HG02981 (cell line): ENCODE results near the gene CMTM4.
"Not testable (repeated sequence)": the region's sequence is repeated elsewhere in the genome, so short reads cannot be mapped to it uniquely, and the experiment has no call there.

ENCODE experiments used
- ATAC-seq: cut with Tn5 transposase; IDR thresholded peaks from one replicate; pipeline ENCODE4 v1.9.1; 2021; ENCODE audit warnings: mild to moderate bottlenecking, moderate library complexity; ENCODE audit not compliant: unreplicated experiment

The CMTM4 gene

DNA sequence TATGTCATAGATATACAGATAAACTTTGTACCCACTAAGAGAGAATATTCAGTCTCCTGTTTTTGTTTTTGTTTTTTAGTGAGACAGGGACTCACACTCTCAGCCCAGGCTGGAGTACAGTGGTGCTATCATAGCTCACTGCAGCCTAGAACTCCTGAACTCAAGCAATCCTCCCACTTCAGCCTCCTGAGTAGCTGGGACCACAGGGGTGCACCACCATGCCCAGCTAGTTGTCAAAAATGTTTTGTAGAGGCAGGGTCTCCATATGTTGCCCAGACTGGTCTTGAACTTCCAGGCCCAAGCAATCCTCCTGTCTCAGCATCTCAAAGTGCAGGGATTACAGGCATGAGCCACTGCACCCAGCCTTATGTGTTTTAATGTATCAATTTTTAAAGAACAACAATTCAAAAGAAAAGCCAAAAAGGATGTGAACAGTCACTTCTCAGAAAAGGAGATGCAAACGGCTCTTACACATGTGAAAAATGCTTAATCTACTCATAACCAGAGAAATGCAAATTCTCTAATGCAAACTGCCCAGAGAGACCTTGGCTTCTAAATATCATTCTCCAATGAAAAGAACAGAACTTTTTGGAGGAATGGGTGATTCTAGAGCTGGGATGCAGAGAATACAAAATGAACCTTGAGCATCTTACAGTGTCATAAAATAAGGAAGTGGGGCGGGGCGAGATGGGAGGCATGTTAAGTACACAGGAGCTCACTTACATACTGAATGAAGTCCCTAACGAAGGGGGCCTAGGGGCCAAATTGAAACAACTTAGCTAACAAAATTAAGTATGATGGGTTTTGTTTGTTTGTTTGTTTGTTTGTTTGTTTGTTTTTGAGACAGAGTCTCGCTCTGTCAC is 99.3 kb downstream of the CMTM4 start:
- no peak for ATAC-seq

DNA sequence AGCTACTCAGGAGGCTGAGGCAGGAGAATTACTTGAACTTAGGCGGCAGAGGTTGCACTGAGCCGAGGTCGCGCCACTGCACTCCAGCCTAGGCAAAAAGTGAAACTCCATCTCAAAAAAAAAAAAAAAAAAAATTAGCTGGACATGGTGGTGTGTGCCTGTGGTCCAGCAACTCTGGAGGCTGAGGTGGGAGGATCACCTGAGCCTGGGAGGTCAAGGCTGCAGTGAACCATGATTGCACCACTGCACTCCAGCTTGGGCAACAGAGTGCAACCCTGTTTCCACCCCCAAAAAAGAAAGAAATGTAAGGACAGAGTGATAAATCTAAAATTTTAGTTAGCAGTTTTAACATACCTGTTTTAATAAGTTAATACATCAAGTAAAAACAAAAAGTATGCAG is 100.0 kb downstream of the CMTM4 start:
- not testable (repeated sequence) for ATAC-seq

DNA sequence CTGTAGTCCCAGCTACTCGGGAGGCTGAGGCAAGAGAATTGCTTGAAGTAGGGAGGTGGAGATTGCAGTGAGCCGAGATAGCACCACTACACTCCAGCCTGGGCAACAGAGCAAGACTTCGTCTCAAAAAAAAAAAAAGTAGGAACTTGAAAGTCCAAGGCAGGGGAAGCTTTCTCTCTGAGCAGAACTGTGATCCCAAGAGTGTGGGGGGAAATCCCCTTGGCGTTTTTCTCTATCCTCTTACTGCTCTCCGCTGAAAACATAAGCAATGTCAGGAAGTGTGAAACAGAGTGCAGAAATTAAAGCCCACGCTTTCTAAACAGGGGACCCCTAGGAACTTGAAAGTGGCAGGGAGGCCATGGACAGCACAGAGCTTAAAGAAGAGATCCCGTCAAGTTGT is 101.8 kb downstream of the CMTM4 start:
- no peak for ATAC-seq

DNA sequence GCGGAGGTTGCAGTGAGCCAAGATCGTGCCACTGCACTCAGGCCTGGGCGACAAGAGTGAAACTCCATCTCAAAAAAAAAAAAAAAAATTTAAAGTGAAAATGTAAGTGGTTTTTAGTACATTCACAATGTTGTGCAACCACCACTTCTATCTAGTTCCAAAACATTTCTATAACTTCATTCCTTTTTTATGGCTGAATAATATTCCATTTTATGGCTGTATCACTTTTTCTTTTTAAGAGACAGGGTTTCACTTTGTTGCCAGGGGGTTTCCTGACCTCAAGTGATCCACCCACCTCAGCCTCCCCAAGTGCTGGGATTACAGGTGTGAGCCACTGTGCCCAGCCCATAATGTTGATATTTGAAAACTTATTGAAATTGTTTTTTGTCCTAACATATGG is 103.7 kb downstream of the CMTM4 start:
- ATAC-seq = no peak

DNA sequence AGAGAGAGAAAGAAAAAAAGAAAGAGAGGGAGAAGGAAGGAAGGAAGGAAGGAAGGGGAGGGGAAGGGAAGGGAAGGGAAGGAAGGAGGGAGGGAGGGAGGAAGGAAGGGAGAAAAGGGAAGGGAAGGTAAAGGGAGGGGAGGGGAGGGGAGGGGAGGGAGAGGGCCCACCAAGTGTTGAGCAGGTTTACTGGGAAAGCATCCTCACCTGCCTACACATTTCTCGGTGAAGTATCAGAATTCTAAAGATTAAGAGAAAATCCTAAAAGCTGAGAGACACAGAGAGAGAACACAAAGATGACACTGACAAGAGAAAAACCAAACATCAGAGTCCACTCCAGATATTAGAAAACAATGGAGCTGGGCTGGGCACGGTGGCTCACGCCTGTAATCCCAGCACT is 104.3 kb downstream of the CMTM4 start:
- ATAC-seq = no peak

DNA sequence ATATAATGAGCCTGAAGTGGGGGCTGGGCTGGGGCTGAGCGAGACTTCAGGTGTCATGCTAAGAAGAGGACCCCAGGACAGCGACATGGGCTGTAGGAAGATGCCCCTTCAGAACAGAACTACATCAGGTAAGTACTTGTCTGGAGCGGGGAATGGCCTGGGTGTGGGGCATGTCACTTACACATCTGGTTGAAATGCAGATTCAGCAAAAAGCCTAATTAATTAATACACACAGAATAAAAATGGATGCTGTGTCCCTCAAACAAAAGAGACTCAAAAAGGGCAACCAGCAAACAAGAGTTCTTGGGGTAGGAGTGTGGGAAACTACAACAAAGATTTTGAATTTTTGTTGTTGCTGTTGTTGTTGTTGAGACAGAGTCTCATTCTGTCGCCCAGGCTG is 105.5 kb downstream of the CMTM4 start:
- ATAC-seq = no peak

DNA sequence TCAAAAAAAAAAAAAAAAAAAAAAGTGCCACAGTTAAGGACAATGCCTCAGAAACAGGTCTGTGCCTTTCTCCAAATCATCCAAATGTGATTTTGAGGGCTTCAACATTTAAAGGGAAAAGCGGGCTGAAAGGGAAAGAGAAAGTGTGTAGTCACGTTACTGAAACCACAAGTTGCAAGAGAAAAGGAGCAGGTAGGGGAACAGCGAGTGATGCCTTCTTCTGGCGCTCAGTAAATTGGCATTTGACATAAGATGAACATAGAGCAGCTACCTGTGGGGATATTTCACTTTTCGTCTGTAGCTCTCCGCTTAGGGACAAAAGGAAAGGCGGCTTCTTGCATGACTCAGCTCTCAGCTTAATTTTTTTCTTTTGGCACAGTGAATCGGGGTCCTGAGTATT is 106.2 kb downstream of the CMTM4 start:
- ATAC-seq = no peak

DNA sequence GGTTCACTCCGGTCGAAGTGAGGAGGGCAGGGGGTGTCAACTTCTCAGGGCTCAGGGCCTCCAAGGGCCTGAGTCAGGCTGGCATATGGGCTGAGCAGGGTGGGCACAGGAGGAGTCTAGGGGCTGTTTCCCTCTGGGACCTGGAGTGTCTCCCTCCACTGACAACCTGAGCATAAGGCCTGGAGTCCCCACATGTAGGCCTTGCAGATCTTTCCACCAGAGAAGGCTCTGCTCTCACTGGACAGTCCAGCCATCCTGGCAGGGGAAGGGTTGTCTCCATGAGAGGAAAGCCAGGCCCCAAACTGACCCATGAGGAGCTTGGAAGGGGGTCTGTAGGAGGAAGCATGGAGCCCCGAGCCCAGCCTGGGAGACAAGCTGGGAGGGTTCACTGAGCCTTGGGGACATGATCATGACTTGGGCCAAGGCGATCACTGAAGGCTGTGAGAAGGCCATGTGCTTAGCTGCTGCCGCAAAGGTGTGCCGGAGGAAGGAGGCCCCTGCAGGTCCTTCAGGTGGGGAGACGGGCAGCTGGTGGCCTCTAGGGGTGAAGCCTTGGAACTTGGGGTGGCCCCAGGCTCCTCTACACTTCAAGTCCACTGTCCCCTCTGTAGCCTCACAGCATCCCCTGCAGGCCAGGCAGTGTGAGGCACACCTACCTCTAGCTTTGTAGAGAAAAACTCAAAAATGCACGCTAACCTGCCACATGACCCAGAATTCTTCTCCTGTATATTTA is 107.4 kb downstream of the CMTM4 start:
- ATAC-seq = peak; percentile 61

DNA sequence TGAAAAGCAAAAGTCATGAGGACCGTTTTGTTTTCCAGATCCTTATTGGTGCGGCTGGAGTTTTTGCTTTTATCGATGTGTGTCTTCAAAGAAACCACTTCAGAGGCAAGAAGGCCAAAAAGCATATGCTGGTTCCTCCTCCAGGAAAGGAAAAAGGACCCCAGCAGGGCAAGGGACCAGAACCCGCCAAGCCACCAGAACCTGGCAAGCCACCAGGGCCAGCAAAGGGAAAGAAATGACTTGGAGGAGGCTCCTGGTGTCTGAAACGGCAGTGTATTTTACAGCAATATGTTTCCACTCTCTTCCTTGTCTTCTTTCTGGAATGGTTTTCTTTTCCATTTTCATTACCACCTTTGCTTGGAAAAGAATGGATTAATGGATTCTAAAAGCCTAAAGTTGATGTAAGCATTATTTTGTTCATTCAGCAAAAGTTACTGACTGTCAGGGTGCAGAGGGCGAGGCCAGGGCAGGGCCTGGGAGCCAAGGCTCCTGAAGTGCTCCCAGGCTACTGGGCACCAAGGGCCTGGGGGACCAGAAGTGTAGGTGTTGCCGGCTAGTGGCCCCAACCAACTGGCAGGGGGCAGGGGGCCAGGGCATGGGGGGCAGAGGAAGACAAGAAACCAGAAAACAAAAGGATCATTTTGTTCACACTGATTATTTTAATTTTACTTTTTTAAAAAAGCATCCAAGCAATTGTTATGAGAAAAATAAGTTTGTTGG is 108.5 kb downstream of the CMTM4 start:
- ATAC-seq = no peak

DNA sequence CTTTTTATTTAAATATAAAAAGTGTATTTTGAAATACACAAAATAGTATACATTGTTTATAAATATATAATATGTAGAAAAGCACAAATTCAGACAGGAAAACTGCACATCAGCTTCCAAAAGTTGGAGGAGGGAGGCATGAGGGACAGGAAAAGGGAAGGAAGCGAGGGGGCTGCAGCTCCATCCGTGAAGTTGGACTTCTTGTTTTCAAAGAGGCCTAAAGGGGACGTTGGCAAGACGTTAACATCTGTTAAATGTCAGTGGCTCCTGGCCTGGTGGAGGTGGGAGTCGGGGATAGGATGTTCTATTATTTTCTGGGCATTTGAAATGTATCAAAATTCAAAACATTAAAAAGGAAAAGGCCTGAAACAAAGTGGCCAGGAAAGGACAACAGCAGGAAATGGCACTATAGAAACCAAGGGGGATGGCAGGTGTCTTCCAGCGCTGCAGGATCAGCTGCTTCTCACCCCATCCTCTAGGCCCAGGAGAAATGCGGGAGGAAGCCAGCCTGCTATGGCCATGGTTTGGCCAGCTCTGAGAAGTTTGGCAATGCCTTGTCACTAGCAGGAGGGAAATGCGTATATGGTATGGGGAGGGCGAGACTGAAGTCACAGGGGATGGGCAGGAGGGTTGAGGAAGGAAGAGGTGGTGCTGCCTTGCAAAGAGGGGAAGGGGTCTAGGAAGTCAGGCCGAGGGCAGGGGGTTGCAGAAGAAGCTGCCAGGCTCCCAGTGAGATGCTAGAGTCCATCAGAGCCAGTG is 110.9 kb downstream of the CMTM4 start:
- ATAC-seq = no peak

DNA sequence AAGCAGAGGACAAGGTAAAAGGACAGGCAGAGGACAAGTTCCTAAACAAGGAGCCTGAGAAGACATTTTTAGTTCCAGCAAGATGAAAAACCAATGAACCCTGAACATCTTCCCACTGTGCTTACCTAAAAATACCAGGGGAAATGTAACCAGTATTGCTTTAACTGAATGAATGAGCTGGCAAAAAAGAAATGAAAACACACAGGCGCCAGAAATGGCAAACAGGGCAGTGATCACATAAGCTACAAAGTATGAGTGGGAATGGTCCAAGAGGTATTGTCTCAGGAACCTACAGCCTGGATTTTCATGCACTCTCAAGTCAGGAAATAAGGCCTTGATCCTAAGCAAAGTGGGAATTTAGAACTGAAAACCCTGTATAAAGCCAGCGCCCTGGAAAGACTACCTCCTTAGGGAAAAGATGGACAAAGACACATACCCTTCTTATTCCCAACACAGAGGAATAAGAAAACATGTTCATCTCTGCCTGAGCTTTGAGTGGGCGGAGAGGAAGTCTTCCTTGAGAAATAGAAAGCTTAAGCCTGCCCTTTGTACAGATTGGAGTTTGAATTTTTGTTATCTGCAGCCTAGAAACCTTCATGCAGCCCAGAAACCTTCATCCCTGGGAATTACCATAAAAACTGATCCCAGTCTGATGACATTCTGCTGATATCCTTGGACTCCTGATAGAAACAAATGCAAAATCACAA is 115.1 kb downstream of the CMTM4 start:
- no peak for ATAC-seq

DNA sequence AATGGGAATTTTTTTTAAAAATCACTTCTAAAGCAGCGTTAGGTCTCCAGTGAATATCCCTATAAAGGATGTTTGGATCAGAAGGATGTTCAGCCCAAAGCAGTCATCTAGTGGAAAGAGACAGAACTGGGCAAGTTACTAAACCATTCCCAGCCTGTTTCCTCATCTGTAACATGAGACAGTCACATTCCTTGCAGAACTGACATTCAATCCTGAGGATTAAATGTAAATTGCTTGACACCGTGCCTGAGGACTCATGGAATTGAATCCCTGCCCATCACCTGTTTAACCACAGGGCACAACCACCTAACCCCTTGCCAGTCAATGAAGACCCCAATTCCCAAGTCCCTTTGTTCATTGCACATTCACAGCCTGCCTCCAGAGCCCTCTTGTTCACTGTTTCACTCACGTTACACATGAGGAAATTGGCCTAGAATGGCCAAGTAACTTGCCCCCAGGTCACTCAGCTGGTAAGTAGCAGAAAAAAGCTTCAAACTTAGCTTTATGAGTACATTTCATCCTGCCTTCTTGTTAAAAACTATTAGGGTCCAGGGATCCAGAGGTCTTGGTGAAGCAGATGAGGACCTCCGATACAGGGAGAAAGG is 115.8 kb downstream of the CMTM4 start:
- no peak for ATAC-seq

DNA sequence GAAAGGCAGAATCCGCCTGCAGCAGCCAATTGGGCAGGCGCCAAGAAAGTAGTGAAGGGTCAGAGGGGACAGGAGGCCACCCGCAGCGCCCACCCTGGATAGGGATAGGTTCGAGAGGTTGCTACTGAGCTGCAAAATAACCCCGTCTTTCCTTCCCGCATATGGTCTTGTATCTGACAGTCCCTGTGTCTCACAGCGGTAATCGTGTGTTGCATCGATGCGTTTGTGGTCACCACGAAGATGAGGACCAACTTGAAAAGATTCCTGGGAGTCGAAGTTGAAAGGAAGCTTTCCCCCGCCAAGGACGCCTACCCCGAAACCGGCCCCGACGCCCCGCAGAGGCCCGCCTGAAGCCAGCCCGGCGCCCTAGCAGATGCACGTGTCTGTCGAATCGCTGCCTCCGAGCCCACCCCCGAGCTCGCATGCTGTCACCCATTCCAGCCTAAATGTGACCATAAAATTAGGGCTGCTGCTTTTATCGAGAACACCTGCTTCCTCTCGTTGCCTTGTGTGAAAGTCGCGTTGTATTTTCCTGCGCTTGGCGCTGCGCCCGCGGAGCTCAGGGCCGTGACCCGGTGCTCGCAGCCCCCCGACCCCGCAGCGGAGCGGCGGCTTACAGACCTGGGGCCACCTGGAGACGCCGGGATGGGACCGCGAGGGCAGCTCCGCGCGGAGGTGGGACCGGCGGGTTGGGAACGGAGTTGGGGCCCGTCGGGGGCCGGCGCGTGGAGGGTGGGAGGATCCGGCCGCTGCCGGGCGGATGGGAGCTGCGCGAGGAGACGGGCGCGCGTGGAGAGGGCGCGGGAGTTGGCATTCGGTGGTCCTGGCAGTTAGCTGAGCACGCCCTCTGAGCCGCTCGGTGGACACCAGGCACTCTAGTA is 117.7 kb downstream of the CMTM4 start, which contains the start of gene CMTM2:
Gene CMTM2, plus strand, starts transcription at position 813 of the 881 bp plus-strand sequence. CDS start 145 bp downstream, outside the sequence.
- no peak for ATAC-seq

DNA sequence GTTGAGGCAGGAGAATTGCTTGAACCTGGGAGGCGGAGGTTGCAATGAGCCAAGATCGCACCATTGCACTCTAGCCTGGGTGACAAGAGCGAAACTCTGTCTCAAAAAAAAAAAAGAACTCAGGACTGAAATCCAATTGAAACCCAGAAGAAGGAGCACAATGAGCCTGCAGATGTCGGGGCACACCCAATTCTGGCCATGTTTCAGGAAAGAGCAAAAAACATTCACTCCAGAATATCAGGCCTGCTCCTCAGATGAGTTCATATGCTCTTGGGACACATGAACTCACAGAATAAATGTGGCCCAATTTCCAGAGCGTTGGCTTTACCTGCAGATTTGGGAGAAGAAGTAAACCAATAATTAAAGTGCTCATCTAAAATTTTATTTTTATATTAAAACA is 120.2 kb downstream of the CMTM4 start:
- no peak for ATAC-seq

DNA sequence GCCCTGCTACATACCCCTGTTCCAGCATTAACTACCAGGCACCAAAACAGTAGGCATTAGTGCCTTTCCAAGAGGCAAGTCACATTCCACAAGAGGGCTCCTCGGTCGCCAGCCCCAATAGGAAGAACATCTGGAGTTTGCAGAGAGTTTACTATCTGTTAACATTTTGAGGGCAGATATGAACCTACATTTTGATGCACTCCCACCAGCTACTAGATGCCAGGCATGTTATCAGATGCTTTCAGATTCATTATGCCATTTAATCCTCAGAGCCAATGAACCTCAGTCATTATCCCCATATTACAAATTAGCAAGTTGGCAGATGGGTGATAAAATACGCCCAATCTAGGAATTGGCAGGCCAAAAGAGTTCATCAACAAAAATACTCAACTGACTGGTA is 121.5 kb downstream of the CMTM4 start:
- no peak for ATAC-seq

DNA sequence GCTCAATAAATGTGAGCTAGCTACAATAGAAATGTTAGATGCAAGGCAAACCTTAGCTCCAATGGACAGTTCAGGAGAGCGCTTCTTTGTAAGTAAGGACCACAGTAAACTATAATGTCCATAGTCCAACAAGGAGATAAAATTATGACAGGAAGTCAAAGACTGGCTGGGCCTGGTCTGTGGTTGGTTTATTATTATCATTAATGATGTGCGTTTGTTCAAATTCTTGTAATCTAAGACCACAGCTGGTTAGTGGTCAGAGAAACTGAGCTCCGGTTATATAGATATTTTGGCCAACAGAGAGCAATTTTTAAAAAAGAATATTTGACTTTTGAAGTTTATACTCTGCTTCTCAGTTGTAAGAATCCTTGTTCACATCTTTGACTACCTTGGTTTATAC is 122.0 kb downstream of the CMTM4 start:
- no peak for ATAC-seq

DNA sequence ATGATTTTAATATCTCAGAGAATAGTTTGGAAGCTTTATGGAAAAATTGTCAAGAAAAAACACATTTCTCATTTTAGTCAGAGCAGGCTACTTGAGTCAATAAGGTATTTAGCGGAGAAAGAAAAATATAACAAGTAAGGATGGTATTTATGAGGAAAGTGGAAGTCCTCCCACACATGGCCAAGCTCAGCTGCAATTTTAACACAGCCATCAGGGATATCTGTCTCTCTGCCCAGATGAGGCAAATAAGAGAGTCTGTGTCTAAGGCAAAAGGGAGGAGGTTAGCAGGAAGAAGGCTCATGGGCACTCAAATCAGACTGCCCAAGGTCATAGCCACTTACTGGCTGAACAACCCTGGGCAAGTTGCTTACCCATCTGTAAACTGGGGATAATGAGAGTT is 122.5 kb downstream of the CMTM4 start:
- no peak for ATAC-seq

DNA sequence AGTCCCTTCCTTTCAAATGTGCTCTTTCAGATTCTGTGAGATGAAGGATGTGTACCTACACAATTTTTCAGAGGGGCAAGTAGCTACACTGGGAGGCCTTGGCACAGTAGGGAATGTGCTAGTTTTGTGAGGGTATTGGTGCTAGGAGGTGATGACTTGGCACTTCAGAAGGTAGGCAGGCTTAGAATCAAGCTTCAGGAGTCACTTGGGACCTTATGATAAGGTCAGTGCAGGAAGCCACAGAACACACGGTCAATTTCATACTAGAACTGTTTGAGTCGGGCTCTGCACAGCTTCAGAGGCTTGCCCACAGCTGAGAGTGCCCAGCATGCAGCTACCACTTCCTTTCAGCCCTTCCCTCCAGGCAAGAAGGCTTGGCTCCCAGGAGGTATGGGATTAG is 124.2 kb downstream of the CMTM4 start:
- no peak for ATAC-seq
